ENCODE data around the gene MED12L. TPM values are rescaled to one million over a fixed set of nuclear protein-coding genes. Genes with fewer than 3 reads are reported as not detected.

The MED12L gene
- total and polyA plus RNA-seq, 10 of the 15 experiments (the other 5 are each of a cell fraction or from before 2014, with no cell fraction given), result 0.01 to 0.06 (median 0.03) TPM; not detected in 2

DNA sequence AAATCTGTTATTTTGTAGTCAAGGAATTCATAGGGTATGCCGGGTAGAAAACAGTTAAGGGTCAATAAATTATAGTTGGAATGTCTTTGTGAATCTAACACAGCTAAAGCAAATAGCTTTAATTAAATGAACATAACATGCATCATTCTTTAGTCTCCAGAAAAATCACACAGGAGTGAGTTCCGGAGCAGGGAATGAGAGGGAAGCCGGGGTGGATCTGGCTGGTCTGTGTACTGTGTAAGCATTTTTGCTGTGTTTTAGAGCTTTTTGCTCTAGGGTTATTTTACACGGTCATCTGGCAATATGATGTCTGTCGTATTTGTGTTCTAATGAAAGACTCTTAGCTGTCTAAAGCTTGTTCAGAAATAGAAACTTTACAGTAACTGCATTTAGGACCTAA is 57.5 kb downstream of the MED12L start:
- SMC1A ChIA-PET (ENCODE audit: uncharacterized antibody, unreplicated experiment), result interaction anchor here (0.7 to 1.3 kb wide), 5 partner anchors 8 to 116 kb away, joined by 3 to 4 read pairs (median 3); no protein-coding TSS in a partner anchor
- POLR2A ChIA-PET, result no interaction called here
- Histone ChIP-seq H3K9ac (ENCODE audit: control insufficient read depth, insufficient read depth, low read length) (no peak overlapping the region), H3K4me3 (no peak overlapping the region), H3K9me3 (replicated peaks; ENCODE audit: control insufficient read depth, insufficient read depth, low read length) (no peaks in the 10 kb centered on the region), H3K79me2 (ENCODE audit: control insufficient read depth, insufficient read depth, low read length) (no peaks in the 10 kb centered on the region), H4K20me1 (ENCODE audit: control insufficient read depth, insufficient read depth) (no peaks in the 10 kb centered on the region), H3K27ac (ENCODE audit: control insufficient read depth, insufficient read depth) (no peak overlapping the region), H3K4me2 (ENCODE audit: control insufficient read depth, insufficient read depth) (no peak overlapping the region), H3K4me1 (ENCODE audit: control insufficient read depth, insufficient read depth, low read length) (no peaks in the 10 kb centered on the region), H3K36me3 (ENCODE audit: control insufficient read depth in 2 of 2, insufficient read depth in 2 of 2, low read length in 1 of 2) (no peaks in the 10 kb centered on the region), H3K27me3 (replicated peaks in 1 of 2; ENCODE audit: control insufficient read depth in 2 of 2, insufficient read depth in 2 of 2, low read length in 1 of 2) (peaks cover 2 to 7% of the 10 kb centered on the region in 2 experiments), H2AFZ (ENCODE audit: control insufficient read depth, low read depth, low read length) (no peak overlapping the region)
- intact Hi-C loops (cut with micrococcal nuclease; ENCODE audit: unreplicated experiment), result no loop called here
- in situ Hi-C loops (cut with MboI), result loop anchor here (10.0 to 25.0 kb wide), 3 partner anchors 218 to 606 kb away; partner anchors contain the start of genes EIF2A and SERP1
- FAIRE-seq (no peak), DNase-seq (ENCODE audit: low read depth, low spot score) (no peak), ATAC-seq (no peak)
- TF ChIP-seq SPI1 (IDR thresholded peaks at IDR 0.05; ENCODE audit: borderline replicate concordance, insufficient read depth, low read depth, low read length) (no peak), MEF2A (IDR thresholded peaks at IDR 0.05; ENCODE audit: insufficient read depth, low read depth, low read length) (no peak), MYB (IDR thresholded peaks at IDR 0.05; ENCODE audit: borderline replicate concordance, low read depth, low read length) (no peak), ESRRA (IDR thresholded peaks at IDR 0.05; ENCODE audit: low read length) (no peak), ASH2L (IDR thresholded peaks at IDR 0.05; ENCODE audit: borderline replicate concordance, low read depth) (no peak), TCF7 (IDR thresholded peaks at IDR 0.05; ENCODE audit: borderline replicate concordance) (no peak), STAT1 (conservative IDR thresholded peaks at IDR 0.05) (no peak), POLR2AphosphoS2 (IDR thresholded peaks at IDR 0.05; ENCODE audit: low read depth, low read length) (no peak)
- TF ChIP-seq, protein P1, sequence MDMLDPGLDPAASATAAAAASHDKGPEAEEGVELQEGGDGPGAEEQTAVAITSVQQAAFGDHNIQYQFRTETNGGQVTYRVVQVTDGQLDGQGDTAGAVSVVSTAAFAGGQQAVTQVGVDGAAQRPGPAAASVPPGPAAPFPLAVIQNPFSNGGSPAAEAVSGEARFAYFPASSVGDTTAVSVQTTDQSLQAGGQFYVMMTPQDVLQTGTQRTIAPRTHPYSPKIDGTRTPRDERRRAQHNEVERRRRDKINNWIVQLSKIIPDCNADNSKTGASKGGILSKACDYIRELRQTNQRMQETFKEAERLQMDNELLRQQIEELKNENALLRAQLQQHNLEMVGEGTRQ (IDR thresholded peaks at IDR 0.05; ENCODE audit: borderline replicate concordance, low read depth, low read length), result no peak
- TF ChIP-seq, protein P2, sequence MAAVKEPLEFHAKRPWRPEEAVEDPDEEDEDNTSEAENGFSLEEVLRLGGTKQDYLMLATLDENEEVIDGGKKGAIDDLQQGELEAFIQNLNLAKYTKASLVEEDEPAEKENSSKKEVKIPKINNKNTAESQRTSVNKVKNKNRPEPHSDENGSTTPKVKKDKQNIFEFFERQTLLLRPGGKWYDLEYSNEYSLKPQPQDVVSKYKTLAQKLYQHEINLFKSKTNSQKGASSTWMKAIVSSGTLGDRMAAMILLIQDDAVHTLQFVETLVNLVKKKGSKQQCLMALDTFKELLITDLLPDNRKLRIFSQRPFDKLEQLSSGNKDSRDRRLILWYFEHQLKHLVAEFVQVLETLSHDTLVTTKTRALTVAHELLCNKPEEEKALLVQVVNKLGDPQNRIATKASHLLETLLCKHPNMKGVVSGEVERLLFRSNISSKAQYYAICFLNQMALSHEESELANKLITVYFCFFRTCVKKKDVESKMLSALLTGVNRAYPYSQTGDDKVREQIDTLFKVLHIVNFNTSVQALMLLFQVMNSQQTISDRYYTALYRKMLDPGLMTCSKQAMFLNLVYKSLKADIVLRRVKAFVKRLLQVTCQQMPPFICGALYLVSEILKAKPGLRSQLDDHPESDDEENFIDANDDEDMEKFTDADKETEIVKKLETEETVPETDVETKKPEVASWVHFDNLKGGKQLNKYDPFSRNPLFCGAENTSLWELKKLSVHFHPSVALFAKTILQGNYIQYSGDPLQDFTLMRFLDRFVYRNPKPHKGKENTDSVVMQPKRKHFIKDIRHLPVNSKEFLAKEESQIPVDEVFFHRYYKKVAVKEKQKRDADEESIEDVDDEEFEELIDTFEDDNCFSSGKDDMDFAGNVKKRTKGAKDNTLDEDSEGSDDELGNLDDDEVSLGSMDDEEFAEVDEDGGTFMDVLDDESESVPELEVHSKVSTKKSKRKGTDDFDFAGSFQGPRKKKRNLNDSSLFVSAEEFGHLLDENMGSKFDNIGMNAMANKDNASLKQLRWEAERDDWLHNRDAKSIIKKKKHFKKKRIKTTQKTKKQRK (IDR thresholded peaks at IDR 0.05; ENCODE audit: low read depth, low read length), result no peak
- TF ChIP-seq, protein P3, sequence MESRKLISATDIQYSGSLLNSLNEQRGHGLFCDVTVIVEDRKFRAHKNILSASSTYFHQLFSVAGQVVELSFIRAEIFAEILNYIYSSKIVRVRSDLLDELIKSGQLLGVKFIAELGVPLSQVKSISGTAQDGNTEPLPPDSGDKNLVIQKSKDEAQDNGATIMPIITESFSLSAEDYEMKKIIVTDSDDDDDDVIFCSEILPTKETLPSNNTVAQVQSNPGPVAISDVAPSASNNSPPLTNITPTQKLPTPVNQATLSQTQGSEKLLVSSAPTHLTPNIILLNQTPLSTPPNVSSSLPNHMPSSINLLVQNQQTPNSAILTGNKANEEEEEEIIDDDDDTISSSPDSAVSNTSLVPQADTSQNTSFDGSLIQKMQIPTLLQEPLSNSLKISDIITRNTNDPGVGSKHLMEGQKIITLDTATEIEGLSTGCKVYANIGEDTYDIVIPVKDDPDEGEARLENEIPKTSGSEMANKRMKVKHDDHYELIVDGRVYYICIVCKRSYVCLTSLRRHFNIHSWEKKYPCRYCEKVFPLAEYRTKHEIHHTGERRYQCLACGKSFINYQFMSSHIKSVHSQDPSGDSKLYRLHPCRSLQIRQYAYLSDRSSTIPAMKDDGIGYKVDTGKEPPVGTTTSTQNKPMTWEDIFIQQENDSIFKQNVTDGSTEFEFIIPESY (IDR thresholded peaks at IDR 0.05), result no peak
- TF ChIP-seq, protein P4, sequence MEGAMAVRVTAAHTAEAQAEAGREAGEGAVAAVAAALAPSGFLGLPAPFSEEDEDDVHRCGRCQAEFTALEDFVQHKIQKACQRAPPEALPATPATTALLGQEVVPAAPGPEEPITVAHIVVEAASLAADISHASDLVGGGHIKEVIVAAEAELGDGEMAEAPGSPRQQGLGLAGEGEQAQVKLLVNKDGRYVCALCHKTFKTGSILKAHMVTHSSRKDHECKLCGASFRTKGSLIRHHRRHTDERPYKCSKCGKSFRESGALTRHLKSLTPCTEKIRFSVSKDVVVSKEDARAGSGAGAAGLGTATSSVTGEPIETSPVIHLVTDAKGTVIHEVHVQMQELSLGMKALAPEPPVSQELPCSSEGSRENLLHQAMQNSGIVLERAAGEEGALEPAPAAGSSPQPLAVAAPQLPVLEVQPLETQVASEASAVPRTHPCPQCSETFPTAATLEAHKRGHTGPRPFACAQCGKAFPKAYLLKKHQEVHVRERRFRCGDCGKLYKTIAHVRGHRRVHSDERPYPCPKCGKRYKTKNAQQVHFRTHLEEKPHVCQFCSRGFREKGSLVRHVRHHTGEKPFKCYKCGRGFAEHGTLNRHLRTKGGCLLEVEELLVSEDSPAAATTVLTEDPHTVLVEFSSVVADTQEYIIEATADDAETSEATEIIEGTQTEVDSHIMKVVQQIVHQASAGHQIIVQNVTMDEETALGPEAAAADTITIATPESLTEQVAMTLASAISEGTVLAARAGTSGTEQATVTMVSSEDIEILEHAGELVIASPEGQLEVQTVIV (IDR thresholded peaks at IDR 0.05; ENCODE audit: borderline replicate concordance, partially characterized antibody), result no peak
- 50% methylated on average over 5 of the region's 5 CpGs for WGBS (ENCODE audit: insufficient coverage, insufficient replicate concordance, low lambda C conversion rate, missing lambda C conversion rate)
- CTCF ChIA-PET, result interaction anchor here (0.6 to 2.8 kb wide), 10 partner anchors 9 to 434 kb away, joined by 3 to 14 read pairs (median 4); no protein-coding TSS in a partner anchor
- RAD21 ChIA-PET (ENCODE audit: unreplicated experiment), result interaction anchor here (0.7 to 1.8 kb wide), 3 partner anchors 355 to 839 kb away, joined by 3 to 5 read pairs (median 3); no protein-coding TSS in a partner anchor
- BruUV-seq (replicated peaks), result no TSS peak

Data from GM12878 (cell line).